G401.6 (cell line): ENCODE measurements around the gene SERINC3.
"Not testable (repeated sequence)": the region's sequence is repeated elsewhere in the genome, so short reads cannot be mapped to it uniquely, and the experiment has no call there.

Source experiments
- FAIRE-seq: peaks from 2 replicates; lab custom pipeline; 2012; peaks lifted over from hg19 to GRCh38; lab: Jason Lieb, UNC

Gene SERINC3

DNA sequence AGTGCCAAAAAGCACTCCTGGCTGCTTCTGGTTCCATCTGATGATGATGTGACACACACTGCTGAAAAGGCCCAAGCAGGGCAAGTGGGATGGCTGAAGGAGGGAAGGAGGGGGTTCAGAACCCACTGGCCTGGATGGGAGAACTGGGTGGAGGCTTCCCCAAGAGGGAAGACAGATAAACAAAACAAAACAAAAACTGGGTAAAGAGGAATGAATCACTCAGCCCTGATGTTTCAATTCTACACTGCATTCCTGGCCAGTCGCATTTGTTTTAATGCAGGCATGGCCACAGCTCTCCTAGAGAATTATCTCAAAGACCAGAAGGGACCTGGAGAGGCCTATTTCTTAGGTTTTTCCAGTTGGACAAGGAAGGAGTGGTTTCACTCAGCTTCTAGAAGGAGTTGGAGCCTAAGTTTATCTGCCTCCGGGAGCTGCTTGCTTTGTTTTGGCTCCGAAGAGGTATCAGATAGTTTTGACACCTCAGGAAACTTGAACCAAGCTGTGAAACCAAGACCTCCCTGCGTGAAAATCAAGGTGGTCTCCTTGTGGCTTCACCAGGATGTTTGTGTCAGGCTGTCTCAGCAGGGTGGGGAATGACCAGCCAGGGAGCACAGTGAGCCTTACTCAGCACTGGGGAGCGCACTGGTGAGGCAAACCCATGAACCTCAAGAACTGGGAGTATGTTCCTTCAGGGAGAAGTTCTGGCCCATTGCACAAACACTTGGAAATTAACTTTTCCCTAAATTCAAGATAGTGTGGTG is 30.1 kb downstream of the SERINC3 start:
- no peak for FAIRE-seq

- FAIRE-seq, result no peak
Measured at GRCh38 chr20:44489931-44490330, 31.9 kb downstream of the SERINC3 start.

- FAIRE-seq, result no peak
Measured at GRCh38 chr20:44489223-44489622, 32.6 kb downstream of the SERINC3 start.

GRCh38 chr20:44488551-44488950 is 33.3 kb downstream of the SERINC3 start:
- FAIRE-seq, result no peak

GRCh38 chr20:44485830-44486198 is 36.1 kb downstream of the SERINC3 start:
- FAIRE-seq, result no peak

- FAIRE-seq, result no peak
Measured at GRCh38 chr20:44485078-44485829, 36.6 kb downstream of the SERINC3 start.

- FAIRE-seq, result no peak
Measured at GRCh38 chr20:44483112-44483511, 38.8 kb downstream of the SERINC3 start.

DNA sequence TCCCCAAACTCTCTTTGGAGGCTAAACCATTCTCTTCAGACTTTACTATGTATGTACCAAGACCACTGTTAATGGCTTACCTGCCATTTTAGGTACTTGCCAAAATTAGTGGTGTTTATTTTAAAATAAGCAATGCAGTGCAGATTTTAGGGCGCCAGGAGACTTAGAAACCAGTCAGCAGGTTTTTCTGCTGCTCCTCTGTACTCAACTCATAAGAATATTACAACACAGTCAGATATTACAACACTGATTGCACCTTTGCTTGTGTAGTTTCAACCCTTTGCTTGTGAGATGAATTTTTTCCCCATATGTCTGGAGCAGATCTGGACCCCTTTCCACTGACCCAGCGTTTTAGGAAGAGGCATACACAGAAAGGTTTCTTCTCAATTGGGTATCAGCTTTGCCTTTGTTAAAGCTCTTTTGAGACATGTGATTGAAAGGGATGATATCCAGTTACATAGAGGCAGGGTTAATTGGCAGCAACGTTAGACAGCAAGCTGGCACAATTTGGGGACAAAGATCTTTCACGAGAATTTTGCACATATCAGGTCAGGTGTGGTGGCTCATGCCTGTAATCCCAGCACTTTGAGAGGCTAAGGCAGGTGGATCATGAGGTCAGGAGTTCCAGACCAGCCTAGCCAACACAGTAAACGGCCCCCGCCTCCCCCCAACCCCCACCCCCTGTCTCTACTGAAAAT is 40.0 kb downstream of the SERINC3 start:
- FAIRE-seq, result no peak

- no peak for FAIRE-seq
Measured at GRCh38 chr20:44480097-44480496, 41.8 kb downstream of the SERINC3 start.

GRCh38 chr20:44479643-44480042 is 42.2 kb downstream of the SERINC3 start:
- no peak for FAIRE-seq

- no peak for FAIRE-seq
Measured at GRCh38 chr20:44478206-44478605, 43.7 kb downstream of the SERINC3 start.

DNA sequence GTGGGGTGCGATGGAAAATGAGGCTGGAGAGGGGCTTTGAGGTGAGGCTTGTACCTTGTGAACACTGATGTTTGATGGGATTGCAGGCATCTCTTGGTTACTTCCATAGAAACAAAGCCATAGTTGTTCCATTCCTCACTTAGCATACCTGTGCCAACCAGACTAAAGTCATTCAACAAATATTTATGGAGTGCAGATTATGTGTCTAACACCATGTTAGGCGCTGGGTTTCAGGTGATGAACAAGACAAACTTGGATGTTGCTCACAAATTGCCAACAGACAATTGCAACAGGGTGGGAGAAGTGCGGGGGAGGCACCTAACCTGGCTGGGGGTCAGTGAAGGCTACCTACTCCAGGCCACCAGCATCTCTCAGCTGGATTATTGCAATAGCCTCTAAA is 44.7 kb downstream of the SERINC3 start:
- FAIRE-seq, result no peak

GRCh38 chr20:44475694-44476560 is 45.9 kb downstream of the SERINC3 start, which contains the start of gene TTPAL:
TSS of gene TTPAL (plus strand) at chr20:44475874. CDS start at chr20:44480000, 4,126 bp downstream.
- FAIRE-seq, result no peak

GRCh38 chr20:44475372-44475693 is 46.5 kb downstream of the SERINC3 start:
- FAIRE-seq, result no peak

- not testable (repeated sequence) for FAIRE-seq
Measured at GRCh38 chr20:44472283-44472682, 49.6 kb downstream of the SERINC3 start.

DNA sequence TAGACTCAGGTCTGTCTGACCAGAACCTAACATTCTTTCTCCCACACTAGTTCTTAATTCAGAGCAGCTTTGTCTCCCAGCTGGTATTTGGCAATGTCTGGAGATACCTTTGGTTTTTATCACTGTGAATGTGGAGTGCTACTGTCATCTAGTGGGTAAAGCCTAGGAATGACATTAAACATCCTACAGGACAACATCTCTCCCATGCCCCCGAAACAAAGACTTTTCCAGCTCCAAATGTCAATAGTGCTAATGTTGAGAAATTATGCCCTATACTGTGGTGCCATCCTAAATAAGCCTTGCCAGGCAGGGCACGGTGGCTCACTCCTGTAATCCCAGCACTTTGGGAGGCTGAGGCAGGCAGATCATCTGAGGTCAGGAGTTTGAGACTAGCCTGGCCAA is 50.4 kb downstream of the SERINC3 start:
- FAIRE-seq, result no peak

GRCh38 chr20:44470327-44470726 is 51.5 kb downstream of the SERINC3 start:
- FAIRE-seq, result no peak

DNA sequence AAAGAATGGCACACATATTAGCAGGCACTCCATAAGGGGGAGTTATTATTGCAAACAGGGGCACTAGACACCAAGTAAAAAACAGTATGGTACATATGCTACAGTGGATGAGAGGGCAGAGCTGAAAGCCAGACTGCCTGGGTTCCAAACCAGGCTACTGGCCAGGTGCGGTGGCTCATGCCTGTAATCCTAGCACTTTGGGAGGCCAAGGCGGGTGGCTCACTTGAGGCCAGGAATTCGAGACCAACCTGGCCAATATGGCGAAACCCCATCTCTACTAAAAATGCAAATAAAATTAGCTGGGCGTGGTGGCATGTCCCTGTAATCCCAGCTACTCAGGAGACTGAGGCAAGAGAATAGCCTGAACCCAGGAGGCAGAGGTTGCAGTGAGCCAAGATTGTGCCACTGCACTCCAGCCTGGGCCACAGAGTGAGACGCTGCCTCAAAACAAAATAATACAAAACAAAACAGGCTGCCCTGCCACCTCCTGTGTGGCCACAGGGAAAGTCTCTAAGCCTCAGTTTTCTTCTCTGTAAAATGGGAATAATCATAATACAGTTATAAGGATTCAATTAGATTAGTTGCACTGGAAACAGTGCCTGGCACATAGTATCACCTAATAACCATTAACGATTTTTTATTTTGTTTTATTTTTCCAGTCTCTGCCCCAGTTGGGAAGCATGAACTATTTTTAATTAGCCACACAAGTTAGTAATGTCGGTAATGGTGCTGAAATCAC is 53.7 kb downstream of the SERINC3 start:
- no peak for FAIRE-seq

DNA sequence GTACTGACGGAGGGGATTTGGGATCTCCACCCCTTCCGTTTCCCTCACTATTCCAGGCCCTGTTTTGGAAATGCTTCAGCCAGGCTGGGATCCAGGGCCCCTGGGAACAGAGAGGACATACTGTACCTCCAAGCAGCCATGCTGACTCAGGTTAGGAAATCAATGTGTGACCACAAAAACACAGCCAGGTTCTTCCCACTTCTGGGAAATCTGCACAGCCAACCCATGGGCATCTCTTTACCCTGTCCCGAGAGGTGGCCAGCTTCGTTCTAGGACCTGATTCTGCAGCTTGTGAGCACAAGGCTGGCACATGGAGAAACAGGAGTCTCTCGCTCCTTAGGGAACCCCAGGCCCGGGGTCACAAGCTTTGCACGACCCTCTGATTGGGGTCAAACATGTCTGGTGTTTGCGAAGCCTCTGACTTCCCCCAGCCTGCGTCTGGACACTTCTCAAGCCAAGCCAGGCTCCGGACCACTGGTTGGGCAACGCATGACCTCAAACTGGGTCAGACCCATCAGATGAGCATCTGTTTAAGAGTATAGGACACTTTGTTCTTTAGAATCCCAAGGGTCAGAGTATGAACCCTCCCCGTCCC is 54.5 kb downstream of the SERINC3 start:
- no peak for FAIRE-seq

GRCh38 chr20:44465001-44465560 is 56.8 kb downstream of the SERINC3 start:
- no peak for FAIRE-seq

DNA sequence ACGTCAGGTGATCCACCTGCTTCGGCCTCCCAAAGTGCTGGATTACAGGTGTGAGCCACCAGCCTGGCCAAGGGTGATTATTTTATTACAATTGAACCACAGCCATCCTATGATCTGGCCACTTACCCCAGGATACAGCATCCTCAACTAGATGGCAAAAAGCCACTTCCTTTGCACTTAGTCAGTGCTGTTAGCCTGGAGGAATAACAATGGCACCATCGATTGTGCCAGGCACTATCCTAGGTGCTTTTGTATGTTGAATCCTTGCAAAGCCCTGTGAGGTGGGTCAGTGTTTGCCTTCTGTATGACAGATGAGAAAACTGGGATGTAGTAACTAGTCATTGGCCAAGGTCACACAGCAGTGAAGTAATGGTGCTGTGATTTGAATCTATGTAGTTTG is 57.4 kb downstream of the SERINC3 start:
- no peak for FAIRE-seq
